ENCODE data around the gene KCNIP4.

GRCh38 chr4:21885241-21885640 lies 63.3 kb downstream of the KCNIP4 start:
- TF ChIP-seq RCOR1 (IDR thresholded peaks at IDR 0.05; ENCODE audit: insufficient replicate concordance, low read length), result no peak
- TF ChIP-seq CTCF (conservative IDR thresholded peaks at IDR 0.05; ENCODE audit: low read depth, low read length), result no peak
- TF ChIP-seq POLR2A (IDR thresholded peaks at IDR 0.05; ENCODE audit: low read depth, low read length), result no peak
- TF ChIP-seq MAFK (IDR thresholded peaks at IDR 0.05; ENCODE audit: low read depth, low read length), result no peak
- TF ChIP-seq CEBPB (IDR thresholded peaks at IDR 0.05; ENCODE audit: low read depth, low read length), result no peak
- TF ChIP-seq BHLHE40 (IDR thresholded peaks at IDR 0.05; ENCODE audit: low read depth, low read length), result no peak
